ELF-1 (cell line): ENCODE results near the gene TMEM198.

Experiments used
- DNase-seq: peaks from one replicate; pipeline ENCODE4 v3.0.0-alpha.2; 2016; ENCODE audit warnings: low read depth, low spot score

Gene TMEM198

GRCh38 chr2:219544567-219544966 lies 739 bp downstream of the TMEM198 start:
- DNase-seq = no peak

GRCh38 chr2:219545295-219545942 lies 1.6 kb downstream of the TMEM198 start:
- DNase-seq = no peak

GRCh38 chr2:219545943-219546352 lies 2.1 kb downstream of the TMEM198 start:
- DNase-seq = no peak

- no peak for DNase-seq
These were observed 3.8 kb downstream of the TMEM198 start for GRCh38 chr2:219547621-219548020.

- DNase-seq = no peak
These were observed 5.2 kb downstream of the TMEM198 start for GRCh38 chr2:219548990-219549389.

GRCh38 chr2:219549619-219550018 lies 5.8 kb downstream of the TMEM198 start:
- no peak for DNase-seq

GRCh38 chr2:219551441-219552381 lies 7.9 kb downstream of the TMEM198 start:
- peak; percentile 78 for DNase-seq

- DNase-seq = peak; percentile 92
These were observed 8.7 kb downstream of the TMEM198 start for GRCh38 chr2:219552382-219553167.

- DNase-seq = no peak
These were observed 9.3 kb downstream of the TMEM198 start for GRCh38 chr2:219553168-219553417.

- no peak for DNase-seq
These were observed 9.7 kb downstream of the TMEM198 start for GRCh38 chr2:219553463-219553963.

- DNase-seq = no peak
These were observed 10.5 kb downstream of the TMEM198 start for GRCh38 chr2:219554350-219554749.

- DNase-seq = no peak
These were observed 12.1 kb downstream of the TMEM198 start for GRCh38 chr2:219555956-219556355.

- no peak for DNase-seq
These were observed 12.6 kb downstream of the TMEM198 start for GRCh38 chr2:219556413-219556812.

GRCh38 chr2:219557320-219557719 lies 13.5 kb downstream of the TMEM198 start:
- DNase-seq = no peak

- no peak for DNase-seq
These were observed 14.3 kb downstream of the TMEM198 start for GRCh38 chr2:219557791-219558785.

- DNase-seq = no peak
These were observed 15.5 kb downstream of the TMEM198 start for GRCh38 chr2:219559156-219559915.

- DNase-seq = no peak
These were observed 16.4 kb downstream of the TMEM198 start for GRCh38 chr2:219560037-219560892.

GRCh38 chr2:219560893-219561178 lies 17.0 kb downstream of the TMEM198 start:
- DNase-seq = no peak
